Measurements from ENCODE around the gene PRSS1. TPM values are rescaled to one million over a fixed set of nuclear protein-coding genes. Genes with fewer than 3 reads are reported as not detected.
A peak's percentile ranks its signal among the peaks of the same experiment; 100 is the strongest.
"Not testable (repeated sequence)": the region's sequence is repeated elsewhere in the genome, so short reads cannot be mapped to it uniquely, and the experiment has no call there.

PRSS1 gene
- total and polyA plus RNA-seq, 5 experiments from 2014 or later, result not detected

- ATAC-seq (no peak), DNase-seq (no peak)
- Mint-ChIP-seq H3K27me3 (no peaks in the 10 kb centered on the region), H3K27ac (no peak overlapping the region), H3K36me3 (no peaks in the 10 kb centered on the region), H3K4me3 (no peak overlapping the region), H3K9me3 (peaks cover 0 to 1% (median 0%) of the 10 kb centered on the region in 9 donors), H3K4me1 (peaks cover 0 to 1% (median 0%) of the 10 kb centered on the region in 4 donors)
- POLR2A ChIA-PET, result interaction anchor here (0.6 kb wide), 1 partner anchor 107 kb away, joined by 5 read pairs; no protein-coding TSS in a partner anchor
Measured at GRCh38 chr7:142750321-142750938, 1.2 kb downstream of the PRSS1 start.

GRCh38 chr7:142751526-142752175, 2.4 kb downstream of the PRSS1 start:
- H3K36me3 Mint-ChIP-seq, POLR2A ChIA-PET, H3K4me1 Mint-ChIP-seq, DNase-seq, ATAC-seq, H3K27me3 Mint-ChIP-seq, H3K4me3 Mint-ChIP-seq, H3K9me3 Mint-ChIP-seq: not testable (repeated sequence)
- peak overlapping the region in 1 of 10 donors; percentile 38 for H3K27ac Mint-ChIP-seq

- ATAC-seq, result no peak
- Mint-ChIP-seq H3K4me3 (no peak overlapping the region), H3K27ac (peak overlapping the region in 2 of 10 donors; percentile 19 to 67), H3K36me3 (no peaks in the 10 kb centered on the region), H3K4me1 (peaks cover 0 to 1% (median 0%) of the 10 kb centered on the region in 4 donors), H3K9me3 (peaks cover 0 to 1% (median 0%) of the 10 kb centered on the region in 9 donors), H3K27me3 (no peaks in the 10 kb centered on the region)
- DNase-seq, result no peak
- POLR2A ChIA-PET, result no interaction called here
Measured at GRCh38 chr7:142752376-142753225, 3.3 kb downstream of the PRSS1 start.

DNA sequence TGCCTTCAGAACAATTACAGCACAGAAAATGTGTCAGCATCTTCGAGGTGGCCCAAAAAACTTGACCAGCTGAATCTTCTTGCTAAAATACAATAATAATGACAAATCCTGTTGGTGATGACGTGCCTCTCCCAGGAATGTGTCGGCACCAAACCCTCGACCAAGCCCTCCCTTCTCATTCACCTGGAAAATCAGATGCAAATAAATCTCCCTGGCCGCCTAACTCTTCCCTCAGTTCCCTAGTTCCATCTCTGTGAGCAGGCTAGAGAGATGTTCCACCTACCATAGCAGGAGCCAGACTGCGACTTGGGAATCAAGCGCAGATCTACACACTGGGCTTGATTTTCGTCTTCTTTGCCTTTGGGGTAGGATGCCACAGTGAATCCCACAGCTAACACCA, 4.1 kb downstream of the PRSS1 start:
- no peaks in the 10 kb centered on the region for H3K36me3 Mint-ChIP-seq
- H3K9me3 Mint-ChIP-seq, result peaks cover 0 to 1% (median 0%) of the 10 kb centered on the region in 9 donors
- ATAC-seq (no peak), DNase-seq (no peak)
- POLR2A ChIA-PET, result no interaction called here
- no peak overlapping the region for H3K27ac Mint-ChIP-seq
- H3K27me3 Mint-ChIP-seq, result no peaks in the 10 kb centered on the region
- H3K4me1 Mint-ChIP-seq, result peaks cover 0 to 1% (median 0%) of the 10 kb centered on the region in 4 donors
- no peak overlapping the region for H3K4me3 Mint-ChIP-seq

DNA sequence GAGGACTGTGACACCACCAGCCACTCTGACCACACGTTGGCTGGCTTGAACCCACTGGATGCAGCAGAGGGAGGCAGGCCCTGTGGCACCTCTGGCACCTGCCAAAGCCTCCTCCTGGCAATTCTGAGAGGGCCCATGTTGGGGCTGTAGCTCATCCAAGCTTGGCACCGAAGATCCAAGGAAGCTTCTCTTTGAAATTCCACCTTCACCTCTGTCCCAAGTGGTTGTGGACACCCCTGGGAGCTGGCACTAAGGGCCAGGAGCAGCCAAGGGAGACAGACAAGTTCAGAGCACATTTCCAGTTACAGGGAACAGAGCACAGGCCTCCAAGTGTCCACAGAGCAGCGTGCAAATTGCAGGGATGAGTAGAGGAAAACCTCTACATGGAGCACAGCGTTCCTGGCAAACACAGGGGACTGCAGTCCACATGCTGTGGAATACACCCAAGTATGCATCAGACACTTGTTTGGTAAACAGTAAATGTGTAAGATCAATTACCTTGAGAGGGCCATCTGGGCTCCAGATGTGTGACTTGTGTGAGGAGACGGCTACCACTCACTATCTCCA, 4.7 kb downstream of the PRSS1 start:
- H3K36me3 Mint-ChIP-seq, H3K4me3 Mint-ChIP-seq, DNase-seq, H3K27ac Mint-ChIP-seq, H3K27me3 Mint-ChIP-seq, ATAC-seq, H3K9me3 Mint-ChIP-seq, POLR2A ChIA-PET, H3K4me1 Mint-ChIP-seq: not testable (repeated sequence)

GRCh38 chr7:142754681-142755575, 5.7 kb downstream of the PRSS1 start:
- DNase-seq (no peak), ATAC-seq (no peak)
- H3K27me3 Mint-ChIP-seq, result no peaks in the 10 kb centered on the region
- no peak overlapping the region for H3K27ac Mint-ChIP-seq
- no peaks in the 10 kb centered on the region for H3K36me3 Mint-ChIP-seq
- no peak overlapping the region for H3K4me3 Mint-ChIP-seq
- peaks cover 0 to 1% (median 0%) of the 10 kb centered on the region in 4 donors for H3K4me1 Mint-ChIP-seq
- peaks cover 0 to 1% (median 0%) of the 10 kb centered on the region in 9 donors for H3K9me3 Mint-ChIP-seq
- POLR2A ChIA-PET, result no interaction called here

DNA sequence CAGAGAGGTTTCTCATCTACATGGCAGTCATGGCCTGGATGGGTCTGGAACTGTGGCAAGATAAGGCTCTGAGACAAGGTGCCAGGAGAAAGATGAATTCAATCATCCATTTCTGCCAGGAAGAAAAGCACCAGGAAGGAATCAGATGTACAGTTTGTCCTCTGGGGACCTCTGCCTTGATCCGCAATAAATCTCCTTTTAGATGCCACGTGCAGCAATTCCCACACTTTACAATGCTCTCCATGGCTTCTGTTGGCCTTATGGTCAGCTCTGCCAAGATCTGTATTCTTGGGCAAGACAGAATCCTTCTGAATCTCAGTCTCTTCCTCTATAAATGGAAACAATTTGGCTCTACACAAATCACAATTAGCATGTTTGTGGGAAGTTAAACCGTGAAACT, 9.0 kb downstream of the PRSS1 start:
- POLR2A ChIA-PET, H3K4me3 Mint-ChIP-seq, DNase-seq, H3K27me3 Mint-ChIP-seq, H3K36me3 Mint-ChIP-seq, H3K4me1 Mint-ChIP-seq, ATAC-seq, H3K9me3 Mint-ChIP-seq, H3K27ac Mint-ChIP-seq: not testable (repeated sequence)

- H3K36me3 Mint-ChIP-seq, result no peaks in the 10 kb centered on the region
- no peak overlapping the region for H3K4me3 Mint-ChIP-seq
- POLR2A ChIA-PET, result no interaction called here
- H3K9me3 Mint-ChIP-seq, result no peaks in the 10 kb centered on the region
- H3K27ac Mint-ChIP-seq, result no peak overlapping the region
- no peak for ATAC-seq
- no peaks in the 10 kb centered on the region for H3K27me3 Mint-ChIP-seq
- no peak for DNase-seq
- no peaks in the 10 kb centered on the region for H3K4me1 Mint-ChIP-seq
Measured at GRCh38 chr7:142759433-142759832, 10.2 kb downstream of the PRSS1 start.

- ATAC-seq, result no peak
- DNase-seq, result no peak
- Mint-ChIP-seq H3K4me1 (no peaks in the 10 kb centered on the region), H3K27ac (no peak overlapping the region), H3K27me3 (no peaks in the 10 kb centered on the region), H3K36me3 (no peaks in the 10 kb centered on the region), H3K9me3 (no peaks in the 10 kb centered on the region), H3K4me3 (no peak overlapping the region)
- POLR2A ChIA-PET, result no interaction called here
Measured at GRCh38 chr7:142760071-142760642, 10.9 kb downstream of the PRSS1 start.

GRCh38 chr7:142761606-142762005, 12.3 kb downstream of the PRSS1 start:
- POLR2A ChIA-PET, DNase-seq, H3K27me3 Mint-ChIP-seq, H3K4me1 Mint-ChIP-seq, H3K9me3 Mint-ChIP-seq, ATAC-seq, H3K4me3 Mint-ChIP-seq, H3K36me3 Mint-ChIP-seq: not testable (repeated sequence)
- H3K27ac Mint-ChIP-seq, result peak overlapping the region in 1 of 10 donors; percentile 43

- no peaks in the 10 kb centered on the region for H3K27me3 Mint-ChIP-seq
Measured at GRCh38 chr7:142762104-142762503, 12.8 kb downstream of the PRSS1 start.

GRCh38 chr7:142767451-142767850, 18.2 kb downstream of the PRSS1 start:
- H3K4me1 Mint-ChIP-seq, result peaks cover 0 to 13% (median 3%) of the 10 kb centered on the region in 4 donors
- H3K9me3 Mint-ChIP-seq, result no peaks in the 10 kb centered on the region

More at GRCh38 chr7:142762104-142762503, 12.8 kb downstream of the PRSS1 start:
- POLR2A ChIA-PET, result no interaction called here
- Mint-ChIP-seq H3K27ac (no peak overlapping the region), H3K36me3 (no peaks in the 10 kb centered on the region), H3K9me3 (no peaks in the 10 kb centered on the region), H3K4me3 (no peak overlapping the region), H3K4me1 (no peaks in the 10 kb centered on the region)
- DNase-seq (no peak), ATAC-seq (no peak)

More at GRCh38 chr7:142767451-142767850, 18.2 kb downstream of the PRSS1 start:
- no peak overlapping the region for H3K27ac Mint-ChIP-seq
- H3K27me3 Mint-ChIP-seq, result peaks cover 0 to 7% (median 0%) of the 10 kb centered on the region in 5 donors
- DNase-seq (no peak), ATAC-seq (no peak)
- no peaks in the 10 kb centered on the region for H3K36me3 Mint-ChIP-seq
- no peak overlapping the region for H3K4me3 Mint-ChIP-seq
- POLR2A ChIA-PET, result no interaction called here

Measured in naive thymus-derived CD8-positive, alpha-beta T cell (primary cell).